K562 (cell line): Measurements from ENCODE around the gene RPS10. TPM values are rescaled to one million over a fixed set of nuclear protein-coding genes. Genes with fewer than 3 reads are reported as not detected.

ENCODE experiments used
- ATF3 ChIP-seq, 2 experiments: fragments of 450-650 bp in 1 of 2; sonication (generic) in 1 of 2; formaldehyde crosslinking in 1 of 2; IDR thresholded peaks in 1 of 2; conservative IDR thresholded peaks in 1 of 2; 2 replicates each; pipeline versions ENCODE4 v1.6.1 to v1.8.1; 2016 to 2023; ENCODE audit warnings: mild to moderate bottlenecking in 2 of 2, moderate library complexity in 2 of 2, inconsistent platforms in 1 of 2, missing genetic modification reagents in 1 of 2
- CC2D1A ChIP-seq: fragments of 450-650 bp; IDR thresholded peaks from 2 replicates; pipeline ENCODE4 v1.6.1; 2017; ENCODE audit warnings: mild to moderate bottlenecking
- FOXK2 ChIP-seq, 2 experiments: fragments of 450-650 bp; IDR thresholded peaks in 1 of 2; conservative IDR thresholded peaks in 1 of 2; 2 replicates each; pipeline ENCODE4 v1.6.1; 2016; ENCODE audit warnings: low read depth in 2 of 2, mild to moderate bottlenecking in 1 of 2
- LCOR ChIP-seq: sonication (generic); formaldehyde crosslinking; IDR thresholded peaks from 2 replicates; pipeline ENCODE4 v1.8.0; 2022; ENCODE audit warnings: mild to moderate bottlenecking, missing genetic modification reagents
- MTF1 ChIP-seq: fragments of 250-450 bp; sonication (Bioruptor Pico); IDR thresholded peaks from 2 replicates; pipeline ENCODE4 v1.9.0; 2021; ENCODE audit warnings: moderate library complexity, mild to moderate bottlenecking, inconsistent platforms, borderline replicate concordance
- NUFIP1 ChIP-seq: fragments of 450-650 bp; IDR thresholded peaks from 2 replicates; pipeline ENCODE4 v1.6.1; 2018; ENCODE audit not compliant: partially characterized antibody
- POU5F1 ChIP-seq: fragments of 150-350 bp; IDR thresholded peaks from 2 replicates; pipeline ENCODE4 v1.6.1; 2014; ENCODE audit warnings: borderline replicate concordance, low read length, low read depth, mild to moderate bottlenecking; ENCODE audit not compliant: partially characterized antibody
- RAD21 ChIP-seq, 2 experiments: fragments of 250-450 bp in 1 of 2; fragments of 450-650 bp in 1 of 2; sonication (Bioruptor Pico) in 1 of 2; formaldehyde crosslinking in 1 of 2; IDR thresholded peaks in 1 of 2; conservative IDR thresholded peaks in 1 of 2; 2 replicates each; pipeline versions ENCODE4 v1.4.0 to v1.8.0; 2020 to 2022; ENCODE audit warnings: mild to moderate bottlenecking in 2 of 2, moderate library complexity in 1 of 2
- RB1 ChIP-seq: fragments of 450-650 bp; IDR thresholded peaks from 2 replicates; pipeline ENCODE4 v1.6.1; 2017; ENCODE audit warnings: low read depth, mild to moderate bottlenecking
- RBM17 ChIP-seq: fragments of 200-400 bp; formaldehyde crosslinking; IDR thresholded peaks from 2 replicates; pipeline ENCODE4 v1.6.1; 2017; ENCODE audit warnings: low read depth, mild to moderate bottlenecking, low read length, borderline replicate concordance
- RBM34 ChIP-seq: fragments of 200-400 bp; formaldehyde crosslinking; IDR thresholded peaks from 2 replicates; pipeline ENCODE4 v1.6.1; 2018; ENCODE audit warnings: low read length, borderline replicate concordance; ENCODE audit not compliant: insufficient read depth
- SRF ChIP-seq, 2 experiments: fragments of 250-450, 450-650 bp in 1 of 2; sonication (Bioruptor Pico) in 1 of 2; sonication (generic) in 1 of 2; formaldehyde crosslinking; IDR thresholded peaks; 2 replicates each; pipeline versions ENCODE4 v1.5.0 to v1.5.1; 2020 to 2022; ENCODE audit warnings: mild to moderate bottlenecking in 1 of 2, missing genetic modification reagents in 1 of 2
- TARDBP ChIP-seq: fragments of 450-650 bp; IDR thresholded peaks from 2 replicates; pipeline ENCODE4 v1.6.1; 2016
- ZC3H4 ChIP-seq: sonication (generic); formaldehyde crosslinking; IDR thresholded peaks from 2 replicates; pipeline ENCODE4 v1.9.0; 2021; ENCODE audit warnings: missing genetic modification reagents, borderline replicate concordance
- ZNF507 ChIP-seq: conservative IDR thresholded peaks from 2 replicates; pipeline ENCODE4 v1.6.1; 2017; ENCODE audit warnings: missing genetic modification characterization, missing compliant biosample characterization
- polyA plus RNA-seq, 8 experiments: library from polyadenylated mRNA; depleted of rRNA in 4 of 8; stranded (reverse) in 5 of 8; unstranded in 3 of 8; fragments of >200 nt; fragmentation: Nextera tagmentation in 2 of 8; fragmentation: Illumina TruSeq in 1 of 8; extraction: Ambion mirVana in 2 of 8; extraction: Trizol in 1 of 8; gene quantifications; 2 replicates each; pipeline versions ENCODE4 v1.2.1 to v1.2.3, GENCODE V29; 2011 to 2014; ENCODE audit warnings: inconsistent platforms in 1 of 8, missing spikeins in 1 of 8
- total RNA-seq, 7 experiments: library from RNA; depleted of rRNA in 6 of 7; stranded (reverse); fragments of >200 nt in 6 of 7; fragmentation: Illumina TruSeq in 2 of 7; extraction: Trizol in 2 of 7; gene quantifications; 2 replicates each; pipeline versions ENCODE4 v1.2.1 to v1.2.3, GENCODE V29; 2011 to 2021; ENCODE audit warnings: low replicate concordance in 1 of 7
- TF ChIP-seq, protein P1 (sequence below): fragments of 450-650 bp; IDR thresholded peaks from 2 replicates; pipeline ENCODE4 v1.6.1; 2016
- TF ChIP-seq, protein P2 (sequence below): fragments of 150-350 bp; IDR thresholded peaks from 2 replicates; pipeline ENCODE4 v1.6.1; 2014; ENCODE audit warnings: low read depth, mild to moderate bottlenecking, low read length, borderline replicate concordance
- TF ChIP-seq, protein P3 (sequence below), 2 experiments: fragments of 450-650 bp; conservative IDR thresholded peaks; 2 replicates each; pipeline ENCODE4 v1.6.1; 2017; ENCODE audit warnings: mild to moderate bottlenecking in 2 of 2, moderate library complexity in 2 of 2

Gene RPS10
- total and polyA plus RNA-seq, 9 of the 15 experiments (the other 6 are each of a cell fraction or from before 2014, with no cell fraction given) = 2,680 to 5,251 (median 3,876) TPM

- TF ChIP-seq ZNF507 (tag) (no peak), SRF (CRISPR knock-in tag; IDR thresholded peaks at IDR 0.05) (0 out of 4 replicates have a peak, but pooled peaks of 1 of the 2 experiments have one; percentile 29), ZC3H4 (CRISPR knock-in tag) (no peak), RBM34 (no peak), RBM17 (no peak), TARDBP (no peak), NUFIP1 (no peak), LCOR (CRISPR knock-in tag) (0 out of 2 replicates have a peak, but pooled peaks have one; percentile 48), RB1 (no peak), FOXK2 (conservative IDR thresholded peaks at IDR 0.05 in 1 of 2, IDR thresholded peaks at IDR 0.05 in 1 of 2; ENCODE audit: low read depth in 2 of 2) (peak in 1 of 2 experiments; percentile 45; a peak in 1 of 4 replicates), ATF3 (IDR thresholded peaks at IDR 0.05) (no peak), ATF3 (CRISPR knock-in tag; conservative IDR thresholded peaks at IDR 0.05) (peak; percentile 19; the same call in 1 of the 2 replicates), POU5F1 (peak; percentile 16), MTF1 (peak; percentile 46; the same call in 1 of the 2 replicates), CC2D1A (peak; percentile 73), RAD21 (CRISPR knock-in tag; conservative IDR thresholded peaks at IDR 0.05 in 1 of 2, IDR thresholded peaks at IDR 0.05 in 1 of 2) (peak; percentile 95 to 97)
- TF ChIP-seq, protein P1, sequence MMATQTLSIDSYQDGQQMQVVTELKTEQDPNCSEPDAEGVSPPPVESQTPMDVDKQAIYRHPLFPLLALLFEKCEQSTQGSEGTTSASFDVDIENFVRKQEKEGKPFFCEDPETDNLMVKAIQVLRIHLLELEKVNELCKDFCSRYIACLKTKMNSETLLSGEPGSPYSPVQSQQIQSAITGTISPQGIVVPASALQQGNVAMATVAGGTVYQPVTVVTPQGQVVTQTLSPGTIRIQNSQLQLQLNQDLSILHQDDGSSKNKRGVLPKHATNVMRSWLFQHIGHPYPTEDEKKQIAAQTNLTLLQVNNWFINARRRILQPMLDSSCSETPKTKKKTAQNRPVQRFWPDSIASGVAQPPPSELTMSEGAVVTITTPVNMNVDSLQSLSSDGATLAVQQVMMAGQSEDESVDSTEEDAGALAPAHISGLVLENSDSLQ = 0 out of 2 replicates have a peak, but pooled peaks have one; percentile 13
- TF ChIP-seq, protein P2, sequence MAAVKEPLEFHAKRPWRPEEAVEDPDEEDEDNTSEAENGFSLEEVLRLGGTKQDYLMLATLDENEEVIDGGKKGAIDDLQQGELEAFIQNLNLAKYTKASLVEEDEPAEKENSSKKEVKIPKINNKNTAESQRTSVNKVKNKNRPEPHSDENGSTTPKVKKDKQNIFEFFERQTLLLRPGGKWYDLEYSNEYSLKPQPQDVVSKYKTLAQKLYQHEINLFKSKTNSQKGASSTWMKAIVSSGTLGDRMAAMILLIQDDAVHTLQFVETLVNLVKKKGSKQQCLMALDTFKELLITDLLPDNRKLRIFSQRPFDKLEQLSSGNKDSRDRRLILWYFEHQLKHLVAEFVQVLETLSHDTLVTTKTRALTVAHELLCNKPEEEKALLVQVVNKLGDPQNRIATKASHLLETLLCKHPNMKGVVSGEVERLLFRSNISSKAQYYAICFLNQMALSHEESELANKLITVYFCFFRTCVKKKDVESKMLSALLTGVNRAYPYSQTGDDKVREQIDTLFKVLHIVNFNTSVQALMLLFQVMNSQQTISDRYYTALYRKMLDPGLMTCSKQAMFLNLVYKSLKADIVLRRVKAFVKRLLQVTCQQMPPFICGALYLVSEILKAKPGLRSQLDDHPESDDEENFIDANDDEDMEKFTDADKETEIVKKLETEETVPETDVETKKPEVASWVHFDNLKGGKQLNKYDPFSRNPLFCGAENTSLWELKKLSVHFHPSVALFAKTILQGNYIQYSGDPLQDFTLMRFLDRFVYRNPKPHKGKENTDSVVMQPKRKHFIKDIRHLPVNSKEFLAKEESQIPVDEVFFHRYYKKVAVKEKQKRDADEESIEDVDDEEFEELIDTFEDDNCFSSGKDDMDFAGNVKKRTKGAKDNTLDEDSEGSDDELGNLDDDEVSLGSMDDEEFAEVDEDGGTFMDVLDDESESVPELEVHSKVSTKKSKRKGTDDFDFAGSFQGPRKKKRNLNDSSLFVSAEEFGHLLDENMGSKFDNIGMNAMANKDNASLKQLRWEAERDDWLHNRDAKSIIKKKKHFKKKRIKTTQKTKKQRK = peak; percentile 28; the same call in 1 of the 2 replicates
- TF ChIP-seq, protein P3, sequence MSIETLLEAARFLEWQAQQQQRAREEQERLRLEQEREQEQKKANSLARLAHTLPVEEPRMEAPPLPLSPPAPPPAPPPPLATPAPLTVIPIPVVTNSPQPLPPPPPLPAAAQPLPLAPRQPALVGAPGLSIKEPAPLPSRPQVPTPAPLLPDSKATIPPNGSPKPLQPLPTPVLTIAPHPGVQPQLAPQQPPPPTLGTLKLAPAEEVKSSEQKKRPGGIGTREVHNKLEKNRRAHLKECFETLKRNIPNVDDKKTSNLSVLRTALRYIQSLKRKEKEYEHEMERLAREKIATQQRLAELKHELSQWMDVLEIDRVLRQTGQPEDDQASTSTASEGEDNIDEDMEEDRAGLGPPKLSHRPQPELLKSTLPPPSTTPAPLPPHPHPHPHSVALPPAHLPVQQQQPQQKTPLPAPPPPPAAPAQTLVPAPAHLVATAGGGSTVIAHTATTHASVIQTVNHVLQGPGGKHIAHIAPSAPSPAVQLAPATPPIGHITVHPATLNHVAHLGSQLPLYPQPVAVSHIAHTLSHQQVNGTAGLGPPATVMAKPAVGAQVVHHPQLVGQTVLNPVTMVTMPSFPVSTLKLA (conservative IDR thresholded peaks at IDR 0.05) = 0 out of 4 replicates have a peak, but pooled peaks of 1 of the 2 experiments have one; percentile 30
Measured at GRCh38 chr6:34414999-34415858, 10.6 kb downstream of the RPS10 start (continued).
